ENCODE measurements around the gene HPCA.

DNA sequence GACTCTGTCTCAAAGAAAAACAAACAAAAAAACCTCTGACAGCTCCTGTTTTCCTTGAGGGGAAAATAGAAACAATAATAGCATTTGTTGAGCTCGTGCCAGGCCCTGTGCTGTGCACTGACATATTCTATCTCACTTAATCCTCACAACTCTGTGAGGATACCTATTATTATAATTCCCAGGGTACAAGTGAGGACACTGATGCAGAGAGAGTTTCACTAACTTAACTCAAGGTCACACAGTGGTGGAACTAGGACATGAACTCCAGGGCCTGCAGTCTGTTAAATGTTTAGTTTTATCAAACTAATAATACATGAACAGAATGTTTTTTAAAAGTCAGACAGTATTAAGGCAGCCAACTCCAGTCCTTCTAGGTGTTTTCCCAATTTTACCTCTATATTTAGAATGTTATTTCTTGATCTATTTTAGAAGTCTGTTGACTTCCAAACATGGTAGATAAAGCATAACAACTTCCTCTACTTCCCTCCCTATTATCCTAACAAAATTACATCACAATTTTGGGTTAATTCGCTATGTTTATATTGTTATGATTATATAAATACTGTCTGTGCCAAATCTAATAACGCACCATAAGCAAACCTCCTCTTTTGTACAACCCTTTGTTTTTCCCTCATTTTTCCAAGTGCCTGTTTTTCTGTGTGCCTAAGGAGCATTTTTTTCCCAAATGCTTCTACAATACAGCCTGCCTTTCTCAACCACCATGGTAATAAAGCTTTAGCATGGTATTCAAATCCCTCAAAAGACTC, 20.5 kb upstream of the HPCA start:
- no peak for TF ChIP-seq POLR2A (IDR thresholded peaks at IDR 0.05; ENCODE audit: low read depth, low read length)
- no peak for TF ChIP-seq POLR2AphosphoS5 (IDR thresholded peaks at IDR 0.05; ENCODE audit: low read depth, low read length)
- no peak for TF ChIP-seq SPI1 (IDR thresholded peaks at IDR 0.05; ENCODE audit: low read depth, low read length)
- no peak for TF ChIP-seq TAF1 (IDR thresholded peaks at IDR 0.05; ENCODE audit: low read depth, low read length)
- no peak for TF ChIP-seq POU2F2 (IDR thresholded peaks at IDR 0.05; ENCODE audit: low read depth, low read length)
